Stimulated activated CD4-positive, alpha-beta T cell treated with anti-CD3 and anti-CD28 coated beads, TNF-alpha, amount 100 ng/mL, for 1 hour (primary cell): ENCODE measurements around the gene RFX3.

ENCODE experiments used
- DNase-seq, 3 donors: peaks; one replicate each; pipeline ENCODE4 v3.0.0-alpha.2; 2020; ENCODE audit warnings: low read depth in 3 of 3, low spot score in 1 of 3

Gene RFX3

DNA sequence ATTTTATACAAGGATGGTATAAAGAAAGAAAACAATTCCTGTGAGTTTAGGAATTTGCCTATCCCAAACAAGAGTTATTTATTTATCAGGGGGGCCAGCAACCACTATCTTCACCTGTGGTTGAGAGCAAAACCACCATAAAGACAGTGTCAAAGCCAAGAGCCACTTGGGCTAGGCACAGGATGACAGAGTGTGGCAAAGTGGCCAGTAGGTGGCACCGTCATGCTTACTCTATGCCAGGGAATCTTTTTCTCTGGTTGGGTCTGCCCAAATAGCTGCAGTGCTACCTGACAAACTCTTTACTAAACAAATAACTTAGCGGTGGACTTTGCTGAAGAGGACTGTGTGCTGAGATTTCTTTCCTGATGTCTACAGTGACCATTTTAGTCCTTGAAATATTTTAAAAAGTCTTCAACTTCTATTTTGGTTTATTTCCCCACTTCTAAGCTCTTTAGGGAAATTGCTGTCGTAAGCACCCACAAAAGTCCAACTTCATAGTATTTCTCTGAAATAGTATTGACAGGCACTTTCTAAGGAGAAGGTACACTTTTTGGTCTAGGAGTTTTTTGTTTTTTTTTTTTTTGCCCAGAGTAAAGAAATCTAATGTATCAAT is 285.0 kb downstream of the RFX3 start:
- peak; percentile 4 to 54 (median 21) for DNase-seq

DNA sequence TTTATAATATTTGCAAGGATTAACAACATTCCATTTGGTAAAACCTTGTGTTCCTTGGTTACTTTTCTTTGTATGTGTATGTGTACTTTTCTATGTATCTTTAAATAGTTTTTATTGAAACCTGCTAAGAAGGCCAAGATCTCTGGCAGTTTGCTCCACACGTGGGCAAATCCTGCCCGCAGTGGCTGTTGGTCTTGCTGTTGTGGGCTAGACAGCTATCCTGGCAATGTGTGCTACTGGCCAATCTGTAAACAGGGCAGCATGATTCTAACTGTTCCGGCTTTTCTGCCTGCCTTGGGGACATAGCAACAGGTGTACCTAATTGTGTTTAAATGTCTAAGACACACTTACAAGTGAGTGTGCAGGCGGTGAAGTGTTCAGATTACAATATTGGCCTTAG is 286.6 kb downstream of the RFX3 start:
- DNase-seq: no peak

DNA sequence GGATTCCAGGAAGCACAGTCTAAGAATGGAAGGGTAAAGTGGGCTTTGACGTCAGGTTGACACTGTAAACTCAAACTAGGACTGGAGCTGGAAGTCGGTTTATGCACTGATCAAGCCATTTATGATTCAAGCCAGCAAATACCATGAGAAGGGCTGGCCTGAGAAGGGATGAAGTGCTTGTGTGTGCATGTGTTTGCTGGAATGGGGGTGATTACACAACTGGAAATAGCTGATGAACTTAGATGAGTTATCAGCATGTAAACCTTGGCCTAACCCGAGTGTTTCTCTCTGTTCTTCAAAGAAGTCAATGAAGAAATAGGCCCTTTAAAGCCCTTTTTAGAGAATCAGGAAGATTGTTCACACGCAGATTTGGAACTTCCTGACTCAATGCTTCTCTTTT is 287.6 kb downstream of the RFX3 start:
- DNase-seq: no peak

DNA sequence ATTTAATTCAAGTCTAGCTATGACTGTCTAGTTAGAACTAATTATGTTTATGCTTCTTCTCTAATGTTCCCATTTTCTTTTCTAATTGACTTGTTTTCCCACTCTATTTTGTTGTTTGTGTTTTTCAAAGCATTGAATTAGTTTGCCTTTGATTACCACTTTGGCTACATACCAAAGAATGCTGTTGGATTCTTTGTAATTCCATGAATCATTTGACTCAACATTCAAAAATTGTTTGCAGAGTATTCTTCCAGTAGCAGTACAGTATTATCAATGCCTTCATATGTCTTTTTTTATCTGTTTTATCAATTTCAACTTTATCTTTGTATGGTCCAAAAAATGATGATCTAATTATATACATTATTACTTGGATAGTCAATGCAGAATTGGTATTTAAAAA is 288.7 kb downstream of the RFX3 start:
- no peak for DNase-seq

DNA sequence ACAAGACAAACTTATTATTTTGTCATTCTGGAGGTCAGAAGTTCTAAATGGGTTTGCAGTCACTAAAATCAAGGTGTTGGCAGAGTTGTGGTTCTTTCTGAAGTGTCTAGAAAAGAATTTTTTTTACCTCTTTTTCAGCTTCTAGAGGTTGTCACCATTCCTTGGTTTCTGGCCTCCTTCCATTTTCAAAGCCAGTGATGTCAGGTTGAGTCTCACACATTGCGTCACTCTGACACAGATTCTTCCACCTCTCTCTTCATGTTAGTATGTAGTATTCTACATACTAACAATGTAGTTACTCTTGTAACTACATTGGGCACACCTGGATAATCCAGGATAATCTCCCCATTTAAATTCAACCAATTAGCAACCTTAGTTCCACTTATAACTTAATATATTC is 290.3 kb downstream of the RFX3 start:
- no peak for DNase-seq

DNA sequence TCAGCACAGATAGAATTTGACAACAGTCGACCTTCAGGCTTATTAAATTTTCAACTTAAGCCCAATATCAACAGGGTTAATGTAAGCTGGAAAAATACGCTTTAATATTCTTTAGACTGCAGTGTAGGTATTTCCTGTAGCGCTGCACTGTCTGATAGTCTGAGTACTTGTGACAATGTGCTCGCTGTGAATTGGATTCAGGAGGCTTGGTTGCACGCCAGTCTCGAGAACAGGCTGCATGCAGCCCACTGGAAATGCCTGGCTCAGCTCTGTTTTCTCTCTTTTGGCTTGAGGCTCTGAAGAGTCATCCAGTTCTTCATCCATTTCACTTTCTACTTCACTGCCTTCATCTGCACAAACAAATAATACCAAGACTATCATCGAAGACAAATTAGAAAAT is 300.9 kb downstream of the RFX3 start:
- no peak for DNase-seq

DNA sequence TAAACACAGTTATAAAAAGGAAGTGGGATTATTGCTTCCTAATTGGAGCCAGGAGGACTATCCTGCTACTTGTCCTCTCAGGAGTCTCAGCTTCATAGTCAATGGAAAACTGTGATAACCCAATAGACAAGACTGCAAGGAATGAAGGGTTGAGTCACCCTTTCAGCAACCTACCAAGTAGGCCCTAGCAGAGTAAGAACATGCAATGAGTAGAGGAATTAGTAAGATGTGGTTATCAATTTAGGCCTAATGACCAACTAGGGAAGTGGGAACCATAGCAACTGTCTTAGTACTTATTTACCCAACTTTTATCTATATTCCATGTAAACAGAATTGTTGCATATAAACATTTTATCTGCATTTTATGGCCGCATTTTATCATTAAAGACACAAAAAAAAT is 310.1 kb downstream of the RFX3 start:
- DNase-seq: no peak

DNA sequence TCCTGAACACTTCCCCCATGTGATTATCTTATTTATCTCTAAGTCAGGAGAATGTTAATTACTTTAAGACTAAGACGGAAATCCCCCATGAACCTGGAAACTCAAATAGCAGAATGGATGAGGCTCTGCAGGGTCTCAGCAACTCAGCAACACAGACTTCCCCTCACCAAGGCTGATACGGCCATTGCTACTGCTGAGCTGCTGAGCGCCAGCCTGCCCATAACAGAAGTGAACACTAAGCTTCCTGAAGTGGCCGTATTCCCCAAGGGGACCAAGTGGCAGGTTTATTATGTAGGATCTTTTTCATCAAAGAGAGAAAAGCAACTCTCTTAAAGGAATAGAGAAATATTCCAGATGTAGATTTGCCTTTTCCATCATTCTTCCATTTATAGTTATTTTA is 311.1 kb downstream of the RFX3 start:
- no peak for DNase-seq

DNA sequence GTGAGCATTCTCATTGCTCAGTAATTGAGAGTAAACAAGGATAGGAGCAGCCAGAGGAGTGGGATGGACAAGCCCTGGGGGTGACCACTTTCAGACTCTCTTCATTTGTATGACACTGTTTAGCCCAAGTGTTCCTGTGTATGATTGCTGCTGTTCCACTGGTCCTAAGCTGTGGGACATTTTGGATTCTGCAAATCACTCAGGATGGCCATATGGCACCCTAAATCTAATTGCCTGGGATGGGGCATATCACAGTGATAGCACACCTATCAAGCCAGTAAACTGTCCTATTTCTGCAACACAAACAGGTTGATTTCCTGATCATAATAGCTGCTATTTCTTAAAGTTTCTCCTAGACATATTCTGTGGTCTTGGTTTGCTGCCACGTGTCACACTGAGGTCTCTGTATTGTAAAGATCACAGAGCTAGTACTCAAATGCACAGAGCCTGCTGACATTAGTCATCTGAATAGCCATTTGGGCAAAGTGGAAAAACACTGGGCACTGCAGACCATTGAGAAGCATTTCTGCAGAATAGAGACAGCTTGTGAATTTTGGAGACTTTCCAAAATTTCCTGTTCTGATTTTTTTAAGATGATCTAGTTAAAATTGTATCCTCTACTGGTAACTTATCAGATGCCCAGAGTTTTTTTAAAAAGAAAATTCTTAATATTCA is 320.2 kb downstream of the RFX3 start:
- no peak for DNase-seq

DNA sequence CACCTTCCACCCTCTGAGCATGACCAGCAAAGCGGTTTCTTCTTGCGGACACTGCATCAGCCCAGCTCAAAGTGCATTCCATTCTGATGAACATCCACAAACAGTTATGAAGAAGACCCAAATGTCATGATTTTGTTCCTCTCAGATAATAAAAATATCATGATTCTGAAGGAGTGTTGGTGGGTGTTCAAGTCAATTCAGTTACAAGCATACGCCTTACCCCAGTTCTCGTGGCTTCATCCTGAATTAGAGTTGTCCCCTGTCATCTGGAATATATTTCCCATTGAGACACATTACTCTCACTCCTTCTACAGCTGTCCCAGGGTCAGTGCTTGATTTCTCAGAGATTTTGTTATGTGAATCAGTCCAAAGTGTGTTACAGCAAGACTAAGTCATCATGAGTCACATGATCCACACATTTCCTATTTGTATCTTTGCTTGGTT is 325.4 kb downstream of the RFX3 start:
- no peak for DNase-seq

DNA sequence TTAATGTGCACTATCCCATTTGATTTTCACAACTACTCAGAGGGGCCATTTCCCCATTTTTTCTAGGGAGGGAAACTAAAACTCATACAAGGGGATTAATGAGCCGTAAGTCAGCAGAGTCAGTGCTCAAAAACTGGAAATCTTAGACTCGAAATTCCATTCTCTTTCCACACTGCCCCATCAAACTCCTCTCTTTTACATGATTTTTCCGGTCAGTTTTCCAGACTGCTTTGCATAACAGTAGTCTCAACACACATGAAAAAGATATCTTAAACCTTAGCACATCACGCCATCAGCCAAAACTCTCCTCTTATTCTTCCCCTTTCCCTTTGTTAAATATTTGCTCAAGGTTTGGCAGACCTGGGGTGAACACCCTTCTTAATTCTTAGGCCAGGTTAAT is 332.0 kb downstream of the RFX3 start:
- DNase-seq: no peak

DNA sequence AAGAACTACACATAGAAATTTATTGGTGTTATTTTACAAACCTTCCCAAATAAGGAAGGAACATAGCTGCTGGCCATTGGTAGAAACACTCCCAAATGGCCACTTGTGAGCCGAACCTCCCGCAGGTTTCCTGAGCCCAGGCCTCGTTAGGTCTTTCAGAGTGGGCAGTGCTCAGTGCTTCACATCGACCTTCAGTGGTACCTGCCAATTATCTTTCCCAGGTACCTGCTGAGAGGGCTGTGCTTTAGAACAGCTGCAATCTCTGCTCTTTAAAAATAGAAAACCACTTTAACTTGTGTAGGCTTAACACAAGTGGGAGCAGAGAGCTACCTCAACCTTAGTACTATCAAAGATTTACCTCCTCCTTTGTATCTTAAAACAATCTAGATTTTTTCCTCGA is 334.1 kb downstream of the RFX3 start:
- no peak for DNase-seq

DNA sequence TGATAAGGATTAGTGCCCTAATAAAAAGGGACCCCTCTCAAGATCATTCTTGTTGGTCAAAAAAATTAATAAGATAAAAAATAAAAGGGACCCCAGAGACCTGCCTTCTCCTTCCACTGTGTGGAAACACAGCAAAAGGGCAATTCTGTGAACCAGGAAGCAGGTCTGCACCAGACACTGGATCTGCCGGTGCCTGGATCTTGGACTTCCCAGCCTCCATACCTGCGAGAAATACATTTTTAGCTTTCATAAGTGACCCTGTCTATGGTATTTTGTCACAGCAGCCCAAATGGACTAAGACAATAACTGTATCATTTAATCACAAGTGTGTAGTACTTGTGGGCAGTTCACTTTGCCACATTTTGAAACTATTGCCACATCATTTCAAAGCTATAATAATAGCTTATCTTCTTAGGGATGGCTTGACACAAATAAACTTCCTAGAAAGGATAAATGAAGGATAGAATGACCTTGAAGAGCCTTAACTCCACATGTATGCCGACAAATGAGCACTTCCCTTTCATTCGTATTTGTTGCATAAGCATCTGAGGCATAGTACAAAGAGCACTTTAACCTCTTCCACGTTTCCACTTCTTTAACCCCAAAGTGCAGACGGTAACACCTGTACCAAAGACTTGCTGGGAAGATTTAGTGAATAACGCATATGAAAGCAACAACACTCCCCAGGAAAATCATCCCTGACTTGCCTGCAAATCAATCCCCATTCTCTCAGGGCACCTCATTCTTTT is 336.5 kb downstream of the RFX3 start:
- no peak for DNase-seq

DNA sequence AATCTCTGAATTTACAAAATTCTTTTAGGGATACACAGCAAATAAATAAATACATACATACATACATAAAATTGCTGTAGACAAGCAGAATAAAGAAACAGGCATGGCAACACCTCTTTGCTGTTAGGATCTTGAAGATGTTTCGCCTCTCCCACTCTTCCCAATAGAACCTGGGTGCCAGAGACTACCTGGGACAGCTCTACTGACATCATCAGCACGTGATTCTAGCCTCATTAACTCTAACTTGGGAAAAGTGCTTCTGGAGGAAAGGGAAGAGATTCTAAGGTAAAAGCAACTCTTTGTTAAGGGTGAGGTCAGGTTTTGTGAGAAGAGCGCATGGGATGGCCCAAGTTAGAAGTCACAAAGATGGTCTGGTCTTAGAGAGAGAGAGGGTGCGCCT is 339.1 kb downstream of the RFX3 start:
- DNase-seq: no peak

DNA sequence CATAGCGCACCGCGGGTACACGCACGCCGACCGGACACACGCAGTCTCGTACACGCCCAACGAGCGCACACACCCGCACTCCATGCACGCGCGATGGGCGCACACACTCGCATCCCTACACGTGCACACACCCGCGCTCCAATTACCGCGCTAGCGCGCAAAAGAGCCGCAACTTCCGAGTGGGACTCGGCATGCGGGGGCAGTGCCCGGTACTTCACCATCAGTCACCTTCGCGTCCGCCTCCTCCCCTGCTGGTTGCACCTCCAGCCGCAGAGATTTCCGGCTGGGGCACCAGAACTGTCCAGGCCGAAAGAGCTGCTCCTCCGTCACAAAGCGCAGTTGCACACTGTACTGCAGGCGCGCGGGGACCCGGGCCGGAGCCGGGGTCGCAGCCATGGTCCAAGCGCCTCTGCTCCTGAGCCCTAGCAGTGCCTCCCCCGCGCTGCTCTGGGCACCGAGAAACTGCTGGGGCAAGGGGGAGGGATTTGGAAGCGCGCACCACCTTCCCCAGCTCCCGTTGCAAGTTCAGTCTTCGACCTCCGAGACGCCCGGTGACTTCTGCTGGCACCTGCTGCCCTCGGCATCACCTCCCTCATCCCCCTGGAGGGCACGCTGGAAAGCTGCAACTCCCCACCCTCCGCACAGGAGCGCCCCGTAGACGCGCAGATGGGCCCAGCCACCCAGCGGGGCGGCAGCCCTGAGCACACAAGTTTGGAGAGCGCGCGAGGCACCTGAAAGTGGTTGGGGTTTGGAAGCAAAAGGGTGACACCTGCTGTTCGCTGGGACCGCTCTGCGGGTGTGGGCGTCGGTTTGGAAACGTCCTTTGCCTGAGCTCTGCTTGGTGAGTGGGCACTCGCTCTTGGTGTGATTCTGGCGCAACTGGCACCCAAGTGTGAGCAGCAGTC is 344.5 kb downstream of the RFX3 start:
- no peak for DNase-seq

DNA sequence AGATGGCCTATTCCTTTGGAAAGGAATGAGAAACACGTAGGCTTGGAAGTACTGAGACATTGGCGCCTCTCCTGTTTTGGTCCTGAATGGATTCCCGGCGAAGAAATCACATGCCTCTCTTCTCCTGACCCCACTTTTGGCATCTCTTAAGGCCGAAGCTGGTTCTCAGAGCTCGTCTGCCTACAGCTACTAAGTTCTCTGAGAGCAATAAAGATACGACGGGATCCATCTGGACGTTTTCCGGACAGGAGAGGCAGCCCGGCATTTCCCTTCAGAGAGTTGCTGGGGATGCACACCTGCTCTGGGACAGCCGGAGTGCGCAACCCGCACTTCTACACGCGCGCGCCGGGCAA is 345.1 kb downstream of the RFX3 start:
- DNase-seq: no peak

DNA sequence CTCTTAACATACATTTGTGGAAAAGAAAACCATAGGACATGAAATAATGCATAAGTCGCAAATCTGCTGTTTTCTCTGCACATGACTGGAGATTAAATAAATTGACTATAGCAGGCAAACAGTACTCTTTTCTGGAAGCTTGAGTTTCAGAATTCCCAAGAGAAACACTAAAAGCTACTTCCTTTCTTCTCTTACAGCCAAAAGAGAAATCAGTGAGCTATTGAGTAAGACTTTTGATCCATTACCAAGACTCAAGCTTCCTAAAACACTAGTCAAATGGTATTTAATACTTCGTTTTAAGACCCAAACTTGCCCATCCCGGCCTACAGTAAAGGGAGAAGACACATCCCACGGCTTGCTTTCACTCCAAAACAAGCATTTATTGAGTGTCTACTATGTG is 346.1 kb downstream of the RFX3 start:
- no peak for DNase-seq

DNA sequence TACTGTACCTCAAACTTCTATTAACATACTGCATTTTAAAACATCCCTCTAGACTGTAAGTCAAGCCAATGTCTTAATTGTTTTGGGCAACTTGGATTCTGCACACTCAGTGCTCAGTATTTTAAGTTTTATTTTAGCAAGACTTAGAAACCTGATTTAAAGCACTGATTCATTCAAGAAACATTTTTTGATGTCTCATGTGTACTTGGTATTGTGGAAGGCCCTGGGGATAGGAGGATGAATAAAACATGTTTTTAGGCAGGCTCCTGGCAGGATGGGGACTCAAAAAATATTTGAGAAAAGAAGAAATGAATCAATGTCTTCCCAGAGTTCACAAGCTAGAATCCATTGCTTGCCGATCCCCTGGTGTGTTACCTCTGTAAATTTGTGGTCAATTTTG is 347.9 kb downstream of the RFX3 start:
- DNase-seq: no peak

DNA sequence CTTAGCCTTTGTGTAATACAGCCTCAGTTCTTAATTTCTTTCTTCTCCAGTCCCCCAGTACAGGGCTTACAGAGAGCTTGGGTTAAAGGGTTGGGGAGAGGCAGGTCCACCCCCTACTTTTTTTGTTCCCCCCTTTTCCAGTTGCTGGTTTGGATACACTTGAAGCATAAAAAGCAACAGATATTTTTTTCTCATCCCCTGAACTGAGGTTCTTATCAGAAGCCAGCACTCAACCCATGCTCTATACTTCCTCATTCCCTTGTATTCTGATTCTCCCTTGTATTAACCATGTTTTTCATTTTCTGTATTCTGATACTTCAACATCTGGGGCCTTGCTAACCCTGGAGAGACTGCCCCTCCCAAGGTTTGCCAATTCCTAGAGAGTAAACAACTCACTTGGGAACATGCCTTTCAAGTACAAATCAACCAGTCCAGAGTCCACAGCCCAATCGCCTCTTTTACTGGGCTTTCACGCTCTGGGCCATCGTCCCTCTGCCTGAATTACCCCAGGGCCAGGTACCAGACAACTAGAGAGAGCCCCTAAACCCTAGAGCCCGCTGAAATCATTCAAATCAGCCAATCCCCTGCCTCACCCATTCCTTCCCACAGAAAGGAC is 348.5 kb downstream of the RFX3 start:
- no peak for DNase-seq

DNA sequence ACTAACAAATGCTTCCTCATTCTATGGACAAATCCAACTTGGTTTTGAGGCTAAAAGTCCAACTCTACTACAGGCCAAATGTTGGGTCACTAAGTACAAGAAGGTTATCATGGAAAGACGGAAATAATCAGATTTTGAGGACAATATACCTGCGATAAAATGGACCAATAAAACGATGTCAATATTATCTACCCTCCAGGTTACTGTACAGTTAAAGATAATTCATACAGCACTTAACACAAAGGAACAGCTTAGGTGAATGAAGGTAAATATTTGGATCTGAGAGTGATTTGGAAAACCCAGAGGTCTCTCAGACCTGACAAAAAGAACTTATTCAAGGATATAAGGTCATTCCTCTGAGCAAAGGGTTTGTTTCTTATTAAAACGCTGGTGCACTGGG is 352.4 kb downstream of the RFX3 start:
- no peak for DNase-seq

DNA sequence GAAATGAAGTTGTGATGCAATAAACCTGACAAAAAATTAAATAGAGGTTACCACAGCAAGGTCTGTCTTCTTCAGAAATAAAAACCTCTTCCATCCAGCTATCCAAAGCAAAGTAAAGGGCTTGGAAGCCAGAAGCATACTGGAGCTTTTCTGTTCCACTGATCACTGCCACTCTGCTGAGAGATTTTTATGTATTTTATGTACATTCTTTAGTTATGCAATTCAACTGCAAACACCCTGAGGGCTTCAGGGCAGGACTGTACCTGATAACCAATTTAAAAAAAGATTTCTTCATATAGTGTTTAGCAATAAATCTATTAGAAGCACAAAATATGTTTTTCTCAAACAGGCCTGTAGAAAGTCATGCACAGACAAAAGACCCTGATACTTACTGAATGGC is 355.0 kb downstream of the RFX3 start:
- DNase-seq: no peak
